T follicular helper cell (primary cell): ENCODE results near the gene PTPRB.
A peak's percentile ranks its signal among the peaks of the same experiment; 100 is the strongest.

Experiments
- DNase-seq: peaks from one replicate; pipeline ENCODE4 v3.0.0-alpha.2; 2020; ENCODE audit warnings: low read depth

PTPRB gene

GRCh38 chr12:70592664-70593063 is 44.6 kb downstream of the PTPRB start:
- no peak for DNase-seq

DNA sequence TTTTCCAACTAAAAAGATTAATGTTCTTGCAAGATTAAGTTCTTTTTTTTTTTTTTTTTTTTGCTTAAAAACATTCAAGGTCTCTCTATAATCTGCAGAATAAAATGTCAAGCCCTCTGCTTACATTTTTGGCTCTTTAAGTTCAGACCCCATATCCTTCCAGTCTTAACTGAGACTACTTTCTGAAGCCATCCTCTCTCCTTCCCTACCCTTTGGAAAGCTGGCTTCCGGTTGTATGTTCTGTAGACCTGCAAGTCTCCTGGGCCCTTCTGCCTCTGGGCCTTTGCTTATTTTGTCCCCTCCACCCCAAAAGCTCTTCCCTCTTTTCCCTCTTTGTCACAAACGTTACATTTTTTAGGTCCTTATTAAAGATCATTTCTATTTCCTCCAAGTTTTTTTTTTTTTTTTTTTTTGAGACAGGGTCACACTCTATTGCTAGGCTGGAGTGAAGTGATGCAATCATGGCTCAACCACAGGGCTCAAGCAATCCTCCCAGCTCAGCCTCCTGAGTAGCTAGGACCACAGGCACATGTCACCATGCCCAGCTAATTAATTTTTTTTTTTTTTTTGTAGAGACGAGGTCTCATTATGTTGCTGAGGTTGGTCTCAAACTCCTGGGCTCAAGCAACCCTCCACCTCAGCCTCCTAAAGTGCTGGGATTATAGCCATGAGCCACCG is 46.5 kb downstream of the PTPRB start:
- no peak for DNase-seq

DNA sequence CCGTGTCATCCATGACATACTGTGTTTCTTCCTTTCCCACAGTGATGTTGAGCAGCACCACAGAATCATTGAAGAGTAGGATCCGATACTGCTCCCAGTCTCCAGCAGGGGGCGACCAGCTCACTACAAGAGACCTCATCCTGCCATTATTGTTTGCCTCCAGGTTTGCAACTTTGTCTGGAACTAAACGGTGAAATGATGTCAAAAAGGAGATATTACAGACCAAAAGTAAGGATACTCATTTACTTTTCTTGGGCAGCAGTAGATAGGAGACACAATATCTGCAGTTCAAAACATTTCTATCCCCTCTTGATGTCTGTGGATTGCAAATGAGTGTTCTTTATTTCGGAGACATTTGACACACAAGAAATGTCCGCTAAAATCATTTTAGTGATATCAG is 47.2 kb downstream of the PTPRB start:
- peak; percentile 24 for DNase-seq

DNA sequence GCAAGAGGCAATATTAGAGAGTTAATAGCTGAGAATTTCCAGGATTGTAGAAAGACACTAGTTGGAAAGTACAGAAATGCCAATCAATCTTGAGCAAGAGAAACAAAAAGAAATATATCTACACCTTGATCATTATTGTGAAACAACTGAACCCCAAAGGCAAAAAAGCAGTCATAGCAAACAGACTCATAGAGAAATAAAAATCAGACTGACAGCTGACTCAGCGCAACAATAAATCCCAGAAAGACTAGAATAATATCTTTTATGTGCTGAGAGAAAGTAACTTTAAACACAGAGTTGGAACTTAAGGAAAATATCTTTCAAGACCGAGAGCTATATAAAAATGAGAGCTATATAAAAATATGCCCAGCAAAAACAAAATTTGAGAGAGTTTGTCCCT is 52.9 kb downstream of the PTPRB start:
- DNase-seq, result no peak

- DNase-seq, result no peak
Measured at GRCh38 chr12:70583251-70583650, 54.0 kb downstream of the PTPRB start.

DNA sequence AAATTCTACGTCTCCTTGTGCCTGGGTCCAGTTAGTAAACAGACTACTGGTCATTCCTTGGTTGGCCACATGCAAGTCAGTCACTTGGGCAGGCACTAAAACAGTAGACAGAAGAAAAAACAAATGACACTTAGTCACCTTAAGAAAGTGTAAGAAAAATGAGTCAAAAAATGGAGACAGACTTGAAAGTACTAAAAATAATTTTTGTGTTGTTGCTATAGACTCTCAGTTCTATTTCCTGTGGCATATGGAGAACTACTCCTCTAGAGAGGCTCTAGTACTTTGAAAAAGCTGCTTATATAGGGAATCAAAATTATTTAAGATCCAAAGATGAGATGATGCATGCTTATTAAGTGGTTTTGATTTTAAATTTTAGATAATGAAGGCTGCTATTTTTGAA is 56.0 kb downstream of the PTPRB start:
- no peak for DNase-seq

GRCh38 chr12:70577283-70577634 is 60.0 kb downstream of the PTPRB start:
- DNase-seq, result no peak

GRCh38 chr12:70576341-70577282 is 60.6 kb downstream of the PTPRB start:
- DNase-seq, result no peak

DNA sequence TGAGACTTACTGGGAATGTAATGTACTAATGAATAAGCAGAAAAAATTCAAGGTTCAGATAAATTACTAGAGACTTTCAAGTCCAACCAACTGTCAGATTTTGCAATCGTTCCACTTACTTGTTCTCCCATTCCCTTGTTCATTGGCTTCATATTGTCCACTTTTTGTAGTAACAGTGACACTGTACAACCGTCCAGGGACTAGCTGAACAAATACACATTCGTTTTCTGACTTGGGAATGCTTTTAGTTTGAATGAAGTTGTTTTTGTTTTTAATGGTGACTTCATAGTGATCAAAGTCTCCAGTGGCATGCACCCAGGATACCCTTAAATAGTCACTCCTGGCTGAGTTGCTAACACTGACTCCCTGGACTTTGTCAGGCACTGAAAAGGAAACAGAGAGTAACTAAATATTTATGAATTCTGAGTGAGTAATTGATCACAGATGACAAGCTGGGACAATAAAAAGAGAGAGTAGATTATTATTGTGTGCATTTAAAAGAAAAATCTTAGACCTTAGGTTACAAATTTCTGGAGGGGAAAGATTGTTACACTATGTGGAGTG is 65.4 kb downstream of the PTPRB start:
- DNase-seq, result no peak

GRCh38 chr12:70571029-70571428 is 66.2 kb downstream of the PTPRB start:
- DNase-seq, result no peak

- no peak for DNase-seq
Measured at GRCh38 chr12:70561550-70561949, 75.7 kb downstream of the PTPRB start.

GRCh38 chr12:70560671-70561070 is 76.6 kb downstream of the PTPRB start:
- DNase-seq, result no peak

GRCh38 chr12:70559390-70559789 is 77.8 kb downstream of the PTPRB start:
- no peak for DNase-seq

DNA sequence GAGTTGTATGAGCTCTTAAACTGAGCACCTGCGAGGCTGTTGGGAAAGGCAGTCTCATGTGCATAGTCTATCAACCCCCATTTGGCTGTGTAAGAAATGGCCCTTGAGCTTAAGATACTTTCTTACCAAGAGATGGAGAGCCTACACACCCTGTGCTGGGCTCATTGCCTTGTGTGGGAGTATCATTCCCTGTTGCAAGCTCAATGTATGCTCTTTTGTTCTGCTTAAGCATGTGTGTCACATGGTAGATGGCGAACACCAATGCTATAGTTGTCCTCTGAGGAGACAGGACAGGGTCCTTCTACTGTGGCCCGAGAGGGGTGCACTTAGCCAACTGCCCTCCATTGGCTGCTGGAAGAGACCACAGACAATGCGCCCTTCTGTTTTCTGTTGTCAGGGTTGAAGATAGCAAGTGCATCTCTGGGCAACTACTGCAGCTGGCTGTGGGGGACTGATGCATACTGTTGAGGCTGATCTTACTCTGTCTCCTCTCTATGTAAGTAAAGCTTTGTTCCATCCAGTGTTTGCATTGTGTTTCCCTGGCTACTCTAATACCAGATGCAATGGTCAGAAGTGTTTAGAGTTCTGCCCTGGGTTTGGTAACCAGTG is 79.5 kb downstream of the PTPRB start:
- DNase-seq, result no peak

- no peak for DNase-seq
Measured at GRCh38 chr12:70556179-70556869, 80.9 kb downstream of the PTPRB start.

GRCh38 chr12:70555081-70555480 is 82.1 kb downstream of the PTPRB start:
- DNase-seq, result no peak

DNA sequence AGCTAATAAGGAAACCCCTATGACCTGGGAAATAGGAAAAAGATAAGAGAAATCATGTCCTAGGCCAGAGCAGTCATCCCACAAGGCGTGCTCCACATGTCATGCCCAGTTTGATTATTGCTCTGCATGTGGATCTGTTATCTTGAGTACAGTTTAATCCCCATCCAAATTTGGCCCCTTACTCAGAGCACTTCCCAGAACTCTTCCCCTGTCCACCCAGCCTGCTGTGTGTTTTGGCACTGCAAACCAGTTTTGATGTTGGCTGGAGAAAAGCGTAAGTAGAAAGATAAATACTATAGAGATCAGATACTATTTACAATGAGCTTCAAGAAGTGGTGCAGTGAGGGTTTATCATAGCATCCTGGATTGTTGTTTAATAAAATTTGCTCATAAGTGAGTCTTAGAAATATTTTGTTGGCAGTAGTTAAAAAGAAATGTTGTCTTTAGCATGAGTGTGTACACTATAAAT is 83.8 kb downstream of the PTPRB start:
- DNase-seq, result no peak

DNA sequence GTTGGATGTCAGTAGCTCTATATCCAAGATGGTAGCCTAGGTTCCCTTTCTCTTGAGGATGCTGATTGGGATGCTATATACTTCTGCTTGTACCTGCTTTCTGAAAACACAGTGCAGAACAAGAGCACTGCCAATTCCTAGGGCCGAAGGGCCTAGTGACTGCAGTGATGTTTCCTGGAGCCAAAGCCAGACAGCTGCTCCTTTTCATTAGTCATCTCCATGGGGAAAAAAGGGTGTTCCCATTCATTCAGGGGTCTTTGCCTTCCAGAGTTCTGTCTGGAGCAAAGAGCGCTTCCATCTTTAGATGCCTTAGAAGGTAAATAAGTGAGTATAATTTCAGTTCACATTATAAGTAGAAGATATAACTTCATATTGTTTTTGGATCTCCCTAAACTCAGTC is 85.5 kb downstream of the PTPRB start:
- no peak for DNase-seq

DNA sequence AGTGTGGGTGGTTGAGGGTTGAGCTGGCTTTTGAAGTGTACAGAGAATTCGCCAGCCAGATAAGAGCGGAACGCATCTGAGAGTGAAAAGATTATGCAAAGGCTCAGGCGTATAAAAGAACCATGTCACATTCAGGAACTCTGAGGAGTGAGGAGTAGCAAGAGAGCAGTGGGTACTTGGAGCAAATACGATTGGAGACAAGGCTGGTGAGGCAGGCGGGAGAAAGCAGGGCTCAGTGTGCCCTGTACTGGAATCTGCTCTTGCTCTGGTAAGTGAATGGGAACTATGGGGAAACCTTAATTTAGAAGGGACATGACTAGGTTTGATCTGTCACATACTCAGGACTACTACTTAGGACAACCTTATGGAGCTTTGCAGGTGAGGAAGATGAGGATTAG is 87.0 kb downstream of the PTPRB start:
- DNase-seq, result no peak

- no peak for DNase-seq
Measured at GRCh38 chr12:70549340-70550179, 87.7 kb downstream of the PTPRB start.

GRCh38 chr12:70543444-70543843 is 93.8 kb downstream of the PTPRB start:
- no peak for DNase-seq
